Measurements from ENCODE around the gene ZMIZ1. TPM values are rescaled to one million over a fixed set of nuclear protein-coding genes. Genes with fewer than 3 reads are reported as not detected.

The ZMIZ1 gene
- total RNA-seq, 1 donor from 2014 or later: 6.3 TPM

DNA sequence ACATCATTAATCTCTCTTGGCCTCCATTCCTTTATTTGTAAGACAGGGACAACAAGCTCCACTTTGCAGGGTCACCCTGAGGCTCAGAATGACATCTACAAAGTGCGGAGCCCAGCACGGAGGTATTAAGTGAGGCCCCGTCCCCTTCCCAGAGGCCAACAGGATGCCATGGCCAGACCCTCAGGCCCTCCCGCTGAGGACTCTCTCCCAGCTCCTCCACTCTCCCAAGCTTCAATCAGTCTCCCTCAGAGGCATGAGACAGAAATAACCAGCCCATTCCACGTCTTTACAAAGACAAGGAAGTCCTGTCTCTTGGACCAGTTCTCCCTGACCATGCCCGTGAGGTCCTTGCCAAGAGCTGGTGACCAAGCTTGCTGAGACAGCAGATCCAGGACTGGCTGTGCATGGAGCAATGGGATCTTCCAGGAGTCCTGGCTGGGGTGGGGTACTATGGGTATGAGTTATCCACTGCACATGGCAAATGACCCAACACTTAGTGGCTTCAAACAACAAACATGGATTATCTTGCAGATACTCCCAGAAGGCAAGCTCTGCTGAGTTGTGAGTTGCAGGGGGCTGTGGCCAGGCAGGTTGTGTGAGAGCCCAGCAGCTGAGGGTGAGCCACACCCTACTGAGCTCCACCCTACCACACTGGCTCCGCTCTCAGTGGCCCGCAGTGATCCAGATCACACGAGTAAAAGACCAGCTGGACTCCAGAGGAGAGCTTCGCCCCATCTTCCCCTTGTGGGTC is 274.2 kb downstream of the ZMIZ1 start:
- no peak for DNase-seq (ENCODE audit: low read depth)
- TF ChIP-seq, protein P1, sequence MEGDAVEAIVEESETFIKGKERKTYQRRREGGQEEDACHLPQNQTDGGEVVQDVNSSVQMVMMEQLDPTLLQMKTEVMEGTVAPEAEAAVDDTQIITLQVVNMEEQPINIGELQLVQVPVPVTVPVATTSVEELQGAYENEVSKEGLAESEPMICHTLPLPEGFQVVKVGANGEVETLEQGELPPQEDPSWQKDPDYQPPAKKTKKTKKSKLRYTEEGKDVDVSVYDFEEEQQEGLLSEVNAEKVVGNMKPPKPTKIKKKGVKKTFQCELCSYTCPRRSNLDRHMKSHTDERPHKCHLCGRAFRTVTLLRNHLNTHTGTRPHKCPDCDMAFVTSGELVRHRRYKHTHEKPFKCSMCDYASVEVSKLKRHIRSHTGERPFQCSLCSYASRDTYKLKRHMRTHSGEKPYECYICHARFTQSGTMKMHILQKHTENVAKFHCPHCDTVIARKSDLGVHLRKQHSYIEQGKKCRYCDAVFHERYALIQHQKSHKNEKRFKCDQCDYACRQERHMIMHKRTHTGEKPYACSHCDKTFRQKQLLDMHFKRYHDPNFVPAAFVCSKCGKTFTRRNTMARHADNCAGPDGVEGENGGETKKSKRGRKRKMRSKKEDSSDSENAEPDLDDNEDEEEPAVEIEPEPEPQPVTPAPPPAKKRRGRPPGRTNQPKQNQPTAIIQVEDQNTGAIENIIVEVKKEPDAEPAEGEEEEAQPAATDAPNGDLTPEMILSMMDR (IDR thresholded peaks at IDR 0.05; ENCODE audit: insufficient read depth, low read length, severe bottlenecking): no peak

GRCh38 chr10:79344502-79345195 is 275.9 kb downstream of the ZMIZ1 start:
- Histone ChIP-seq H3K36me3 (ENCODE audit: control insufficient read depth, insufficient read depth, low read length) (peaks cover 5% of the 10 kb centered on the region), H3K4me3 (ENCODE audit: low read depth, low read length) (no peak overlapping the region), H3K27me3 (ENCODE audit: control insufficient read depth, insufficient read depth, low read length) (no peaks in the 10 kb centered on the region)
- FAIRE-seq (no peak), DNase-seq (ENCODE audit: low read depth) (no peak)
- TF ChIP-seq, protein P1 (IDR thresholded peaks at IDR 0.05; ENCODE audit: insufficient read depth, low read length, severe bottlenecking): no peak

More for the DNA sequence above, 274.2 kb downstream of the ZMIZ1 start:
- no peak for FAIRE-seq
- no peaks in the 10 kb centered on the region for H3K27me3 ChIP-seq (ENCODE audit: control insufficient read depth, insufficient read depth, low read length)
- no peak overlapping the region for H3K4me3 ChIP-seq (ENCODE audit: low read depth, low read length)
- no peaks in the 10 kb centered on the region for H3K36me3 ChIP-seq (ENCODE audit: control insufficient read depth, insufficient read depth, low read length)

DNA sequence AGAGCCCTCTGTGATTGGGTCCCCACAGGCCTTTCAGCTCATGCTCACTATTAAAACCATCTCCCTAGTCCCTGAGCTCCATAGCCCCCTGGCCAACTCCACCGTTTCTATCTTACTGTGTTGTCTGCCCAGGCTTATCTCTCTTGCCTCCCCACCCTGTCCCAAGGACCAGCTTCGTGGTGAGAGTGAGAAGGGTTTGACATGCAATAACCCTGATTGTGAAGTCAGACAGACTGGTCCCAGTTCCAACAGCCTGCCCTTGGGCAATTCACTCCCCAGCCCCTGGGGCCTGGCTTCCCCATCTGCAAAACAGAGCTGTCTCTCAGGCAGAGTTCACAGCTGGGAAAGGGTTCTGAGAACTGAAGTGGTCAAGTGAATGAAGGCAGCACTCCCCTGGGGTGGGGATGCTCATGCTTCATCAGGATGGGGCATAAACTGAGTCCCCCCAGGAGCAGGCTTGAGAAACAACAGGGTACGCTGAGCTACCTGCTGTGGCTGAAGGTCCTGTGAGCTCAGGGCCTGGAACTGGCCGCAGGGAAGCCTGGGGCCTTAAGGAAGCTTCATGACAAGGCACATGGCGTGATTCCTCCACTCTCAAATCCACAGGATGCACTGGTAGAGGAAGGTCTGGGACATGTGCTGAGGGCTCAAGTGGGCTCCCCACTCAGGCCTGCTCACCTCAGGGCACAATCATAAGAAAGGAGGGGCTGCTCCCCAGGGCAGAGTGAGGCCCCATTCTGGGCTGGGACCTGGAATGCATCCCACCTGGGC is 276.7 kb downstream of the ZMIZ1 start:
- H3K4me3 ChIP-seq (ENCODE audit: low read depth, low read length): no peak overlapping the region
- TF ChIP-seq, protein P1 (IDR thresholded peaks at IDR 0.05; ENCODE audit: insufficient read depth, low read length, severe bottlenecking): no peak
- peaks cover 11% of the 10 kb centered on the region for H3K36me3 ChIP-seq (ENCODE audit: control insufficient read depth, insufficient read depth, low read length)
- DNase-seq (ENCODE audit: low read depth) (no peak), FAIRE-seq (no peak)
- H3K27me3 ChIP-seq (ENCODE audit: control insufficient read depth, insufficient read depth, low read length): no peaks in the 10 kb centered on the region

GRCh38 chr10:79346012-79346340 is 277.2 kb downstream of the ZMIZ1 start:
- H3K36me3 ChIP-seq (ENCODE audit: control insufficient read depth, insufficient read depth, low read length): peaks cover 16% of the 10 kb centered on the region
- TF ChIP-seq, protein P1 (IDR thresholded peaks at IDR 0.05; ENCODE audit: insufficient read depth, low read length, severe bottlenecking): no peak
- no peak for FAIRE-seq
- H3K27me3 ChIP-seq (ENCODE audit: control insufficient read depth, insufficient read depth, low read length): no peaks in the 10 kb centered on the region
- no peak for DNase-seq (ENCODE audit: low read depth)
- H3K4me3 ChIP-seq (ENCODE audit: low read depth, low read length): no peak overlapping the region

DNA sequence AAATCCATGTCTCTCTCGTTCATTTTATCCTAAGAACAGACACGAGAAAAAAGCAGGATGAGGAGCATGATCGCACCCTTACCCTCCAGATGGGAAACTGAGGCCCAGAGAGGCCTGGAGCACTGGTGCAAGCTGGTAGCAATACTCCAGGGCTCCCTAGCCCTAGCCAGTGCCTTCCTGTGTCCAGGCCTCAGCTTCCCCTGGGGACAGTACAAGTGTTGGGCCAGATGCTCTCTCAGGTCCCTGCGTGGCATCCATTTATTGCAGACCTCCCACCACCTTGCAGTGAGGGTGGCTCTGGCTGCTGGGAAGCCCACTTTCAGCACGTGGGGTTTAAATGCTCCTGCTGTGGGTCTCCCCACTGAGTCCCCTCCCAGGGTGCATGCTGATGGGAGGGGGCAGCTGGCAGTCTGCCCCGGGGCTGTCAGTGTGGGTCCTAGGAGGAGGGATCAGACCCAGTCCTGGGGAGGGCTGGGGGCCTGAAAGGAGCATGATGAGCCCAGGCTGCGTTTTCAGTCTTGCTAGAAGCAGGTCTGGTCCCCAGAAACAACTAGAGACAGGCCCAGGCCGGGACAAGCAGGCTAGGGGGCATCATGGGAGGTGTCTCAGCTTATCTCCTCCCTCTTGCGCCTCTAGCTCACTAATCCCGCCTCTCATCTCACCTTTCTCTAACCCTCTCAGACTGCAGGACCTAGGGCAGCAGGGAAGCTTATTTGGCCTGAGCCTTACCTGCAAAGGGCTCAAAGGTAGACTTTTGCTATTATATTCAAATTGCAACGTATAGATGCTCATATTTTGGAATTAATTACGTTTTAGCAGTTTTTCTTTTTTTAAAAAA is 277.8 kb downstream of the ZMIZ1 start:
- Histone ChIP-seq H3K4me3 (ENCODE audit: low read depth, low read length) (no peak overlapping the region), H3K27me3 (ENCODE audit: control insufficient read depth, insufficient read depth, low read length) (no peaks in the 10 kb centered on the region), H3K36me3 (ENCODE audit: control insufficient read depth, insufficient read depth, low read length) (peaks cover 16% of the 10 kb centered on the region)
- TF ChIP-seq, protein P1 (IDR thresholded peaks at IDR 0.05; ENCODE audit: insufficient read depth, low read length, severe bottlenecking): no peak
- no peak for DNase-seq (ENCODE audit: low read depth)
- no peak for FAIRE-seq

All from bronchial epithelial cell (primary cell).